ENCODE measurements around the gene SPDEF. TPM values are rescaled to one million over a fixed set of nuclear protein-coding genes. Genes with fewer than 3 reads are reported as not detected.

Gene SPDEF
- total and polyA plus RNA-seq, 2 experiments from 2014 or later = 0.69 TPM; not detected in 1

GRCh38 chr6:34557228-34557627 is 1.1 kb upstream of the SPDEF start:
- no peak for TF ChIP-seq ZNF114 (CRISPR knock-in tag; IDR thresholded peaks at IDR 0.05)
- no peak for TF ChIP-seq ZNF462 (CRISPR knock-in tag; IDR thresholded peaks at IDR 0.05)
- TF ChIP-seq CREB1 (CRISPR knock-in tag; IDR thresholded peaks at IDR 0.05; ENCODE audit: low read depth) = no peak
- no peak for TF ChIP-seq EZH2phosphoT487 (IDR thresholded peaks at IDR 0.05; ENCODE audit: unreplicated experiment)
- TF ChIP-seq ZNF331 (CRISPR knock-in tag; IDR thresholded peaks at IDR 0.05; ENCODE audit: low read depth) = no peak
- TF ChIP-seq POLR2AphosphoS5 (IDR thresholded peaks at IDR 0.05; ENCODE audit: low read depth) = no peak
- no peak for TF ChIP-seq REST (IDR thresholded peaks at IDR 0.05; ENCODE audit: unreplicated experiment)
- TF ChIP-seq NANOG (IDR thresholded peaks at IDR 0.05; ENCODE audit: borderline replicate concordance) = no peak
- TF ChIP-seq EZH2 (IDR thresholded peaks at IDR 0.05; ENCODE audit: low read depth, unreplicated experiment) = no peak
- Histone ChIP-seq H3K4me3 (no peak overlapping the region), H3K4me1 (ENCODE audit: insufficient read depth) (peaks cover 7% of the 10 kb centered on the region), H3F3A (replicated peaks; ENCODE audit: low read depth) (no peaks in the 10 kb centered on the region), H2AFZ (no peak overlapping the region; the same call in 1 of the 2 replicates), H3K79me2 (replicated peaks; ENCODE audit: insufficient read depth) (no peaks in the 10 kb centered on the region), H3K9me2 (ENCODE audit: insufficient read depth) (no peaks in the 10 kb centered on the region), H4K20me1 (replicated peaks; ENCODE audit: insufficient read depth) (no peaks in the 10 kb centered on the region), H3K27ac (ENCODE audit: low read depth) (no peak overlapping the region), H3K4me2 (no peak overlapping the region), H3K27me3 (ENCODE audit: insufficient read depth) (no peaks in the 10 kb centered on the region), H3K36me3 (ENCODE audit: insufficient read depth) (no peaks in the 10 kb centered on the region)
- Mint-ChIP-seq H3K27ac (no peak overlapping the region), H3K9me3 (no peaks in the 10 kb centered on the region; the same call in 2 of the 3 replicates), H3K4me3 (no peak overlapping the region), H3K36me3 (ENCODE audit: low read depth) (no peaks in the 10 kb centered on the region), H3K4me1 (peaks cover 22% of the 10 kb centered on the region), H3K27me3 (ENCODE audit: insufficient read depth, low read depth, poor library complexity) (peaks cover 7% of the 10 kb centered on the region)
- DNase-seq (ENCODE audit: low spot score) = no peak
- no peak for ATAC-seq
